ENCODE measurements around the gene SWAP70.
"Not testable (repeated sequence)": the region's sequence is repeated elsewhere in the genome, so short reads cannot be mapped to it uniquely, and the experiment has no call there.

Gene SWAP70

GRCh38 chr11:9739123-9739900 is 75.4 kb downstream of the SWAP70 start:
- POLR2A ChIA-PET (ENCODE audit: low non-redundant PET): no interaction called here
- CTCF ChIA-PET: interaction anchor here (0.6 kb wide), 1 partner anchor 95 kb away, joined by 3 read pairs; no protein-coding TSS in a partner anchor
- H3K27ac ChIP-seq: no peak overlapping the region
- no peak for TF ChIP-seq CTCF (conservative IDR thresholded peaks at IDR 0.05; ENCODE audit: low read depth)
- no peak for DNase-seq (ENCODE audit: low spot score)

DNA sequence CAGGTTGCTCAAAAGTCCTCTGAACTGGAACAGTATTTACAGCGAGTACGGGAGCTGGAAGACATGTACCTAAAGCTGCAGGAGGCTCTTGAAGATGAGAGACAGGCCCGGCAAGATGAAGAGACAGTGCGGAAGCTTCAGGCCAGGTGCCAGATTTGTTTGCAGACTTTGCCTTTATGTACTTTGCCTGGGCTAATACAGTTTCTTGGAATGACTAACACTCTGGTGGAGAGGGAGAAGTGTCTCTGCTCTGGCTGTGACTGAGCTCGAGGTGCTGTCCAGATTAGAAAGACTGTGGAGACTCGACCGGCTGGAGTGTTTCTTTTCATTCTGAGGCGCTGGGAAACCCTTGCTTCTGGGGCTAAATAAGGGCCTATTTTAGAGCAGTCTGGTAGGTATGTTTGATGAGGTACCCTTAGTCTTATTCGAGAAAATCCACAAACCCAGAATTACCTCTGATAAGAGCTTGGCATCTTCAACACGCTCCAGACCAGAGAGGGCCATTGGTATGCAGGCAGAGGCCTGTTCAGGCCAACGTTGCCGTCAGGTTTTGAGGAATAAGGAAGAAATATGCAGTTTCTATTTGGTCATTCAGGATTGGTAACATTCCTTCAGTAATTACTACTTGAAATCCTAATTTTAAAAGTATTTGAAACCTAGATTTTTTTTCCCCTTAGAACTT is 76.5 kb downstream of the SWAP70 start:
- no peak overlapping the region for H3K27ac ChIP-seq
- ChIA-PET POLR2A (ENCODE audit: low non-redundant PET) (no interaction called here), CTCF (interaction anchor here (0.6 kb wide), 1 partner anchor 96 kb away, joined by 3 read pairs; no protein-coding TSS in a partner anchor)
- no peak for TF ChIP-seq CTCF (conservative IDR thresholded peaks at IDR 0.05; ENCODE audit: low read depth)
- no peak for DNase-seq (ENCODE audit: low spot score)

- CTCF ChIA-PET: interaction anchor here (0.5 kb wide), 1 partner anchor 799 kb away, joined by 3 read pairs; no protein-coding TSS in a partner anchor
- POLR2A ChIA-PET (ENCODE audit: low non-redundant PET): no interaction called here
- no peak for DNase-seq (ENCODE audit: low spot score)
- no peak overlapping the region for H3K27ac ChIP-seq
- TF ChIP-seq CTCF (conservative IDR thresholded peaks at IDR 0.05; ENCODE audit: low read depth): no peak
Observed at GRCh38 chr11:9741260-9741659, 77.4 kb downstream of the SWAP70 start.

DNA sequence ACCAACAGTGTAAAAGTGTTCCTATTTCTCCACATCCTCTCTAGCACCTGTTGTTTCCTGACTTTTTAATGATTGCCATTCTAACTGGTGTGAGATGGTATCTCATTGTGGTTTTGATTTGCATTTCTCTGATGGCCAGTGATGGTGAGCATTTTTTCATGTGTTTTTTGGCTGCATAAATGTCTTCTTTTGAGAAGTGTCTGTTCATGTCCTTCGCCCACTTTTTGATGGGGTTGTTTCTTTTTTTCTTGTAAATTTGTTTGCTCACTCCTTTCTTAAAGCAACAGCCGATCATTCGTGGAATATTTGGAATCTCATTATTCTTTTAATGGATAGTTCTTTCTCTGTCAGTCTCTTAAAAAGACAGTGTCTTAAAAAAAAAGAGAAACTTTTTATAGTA is 79.6 kb downstream of the SWAP70 start:
- CTCF ChIA-PET; DNase-seq (ENCODE audit: low spot score); POLR2A ChIA-PET (ENCODE audit: low non-redundant PET); H3K27ac ChIP-seq: not testable (repeated sequence)

GRCh38 chr11:9745411-9746211 is 81.7 kb downstream of the SWAP70 start:
- ChIA-PET POLR2A (ENCODE audit: low non-redundant PET) (no interaction called here), CTCF (interaction anchor here (0.6 kb wide), 1 partner anchor 13 kb away, joined by 5 read pairs; no protein-coding TSS in a partner anchor)
- H3K27ac ChIP-seq: no peak overlapping the region
- DNase-seq (ENCODE audit: low spot score): no peak
- no peak for TF ChIP-seq CTCF (conservative IDR thresholded peaks at IDR 0.05; ENCODE audit: low read depth)

DNA sequence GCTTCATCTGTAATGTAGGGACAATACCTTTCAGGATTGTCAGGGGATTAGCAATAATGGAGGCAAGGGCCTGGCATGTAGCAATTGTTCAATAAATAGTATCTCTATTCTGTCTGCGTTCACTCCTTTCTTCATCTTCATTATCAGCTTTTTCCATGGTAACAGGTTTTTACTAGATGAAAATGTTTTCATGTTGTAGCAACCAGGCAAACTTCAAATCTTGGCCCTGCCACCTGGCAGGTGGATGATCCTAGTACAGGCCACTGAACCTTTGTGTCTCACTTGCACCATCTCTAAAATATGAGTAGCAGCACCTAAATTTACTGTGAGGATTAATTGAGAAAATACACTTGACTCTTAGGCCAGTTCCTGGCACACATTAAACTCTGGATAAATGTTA is 83.4 kb downstream of the SWAP70 start:
- CTCF ChIA-PET: interaction anchor here (0.6 to 1.0 kb wide), 4 partner anchors 10 to 702 kb away, joined by 3 to 5 read pairs (median 4); no protein-coding TSS in a partner anchor
- no peak overlapping the region for H3K27ac ChIP-seq
- DNase-seq (ENCODE audit: low spot score): no peak
- POLR2A ChIA-PET (ENCODE audit: low non-redundant PET): no interaction called here
- no peak for TF ChIP-seq CTCF (conservative IDR thresholded peaks at IDR 0.05; ENCODE audit: low read depth)
